Keratinocyte (primary cell): ENCODE results near the gene SAFB. TPM values are rescaled to one million over a fixed set of nuclear protein-coding genes. Genes with fewer than 3 reads are reported as not detected.
A peak's percentile ranks its signal among the peaks of the same experiment; 100 is the strongest.

Experiments
- DNase-seq: peaks from one replicate; pipeline ENCODE4 v3.0.0-alpha.2; 2011; ENCODE audit warnings: low read depth, missing footprints, low spot score
- FAIRE-seq: peaks from 2 replicates; lab custom pipeline; 2011; peaks lifted over from hg19 to GRCh38; lab: Jason Lieb, UNC
- H2AFZ ChIP-seq: 2 replicates; pipeline ENCODE4 v1.6.0; 2012; ENCODE audit warnings: low read length, control low read depth, inconsistent platforms; ENCODE audit not compliant: control insufficient read depth
- H3K27ac ChIP-seq: 2 replicates; pipeline ENCODE4 v1.5.1; 2011; ENCODE audit warnings: low read length; ENCODE audit not compliant: control insufficient read depth, insufficient read depth
- H3K27me3 ChIP-seq: 3 replicates; pipeline ENCODE4 v1.6.0; 2011; ENCODE audit warnings: low read length; ENCODE audit not compliant: control insufficient read depth, insufficient read depth; ENCODE audit errors: extremely low read depth
- H3K36me3 ChIP-seq, 2 experiments: 2 replicates in 1 of 2; 3 replicates in 1 of 2; pipeline ENCODE4 v1.5.1; 2011; ENCODE audit warnings: low read length in 2 of 2, mild to moderate bottlenecking in 1 of 2; ENCODE audit not compliant: control insufficient read depth in 2 of 2, insufficient read depth in 2 of 2; ENCODE audit errors: extremely low read depth in 1 of 2
- H3K4me1 ChIP-seq: 3 replicates; pipeline ENCODE4 v1.5.1; 2011; ENCODE audit warnings: low read length; ENCODE audit not compliant: control insufficient read depth, insufficient read depth; ENCODE audit errors: extremely low read depth
- H3K4me2 ChIP-seq: 3 replicates; pipeline ENCODE4 v1.6.0; 2011; ENCODE audit warnings: low read depth, low read length; ENCODE audit not compliant: control insufficient read depth, insufficient read depth; ENCODE audit errors: extremely low read depth
- H3K4me3 ChIP-seq, 3 experiments: fragments of 200-600 bp in 1 of 3; sonication (generic) in 1 of 3; 2 replicates in 2 of 3; 3 replicates in 1 of 3; pipeline ENCODE4 v1.5.1; 2011 to 2016; ENCODE audit warnings: low read length in 3 of 3, mild to moderate bottlenecking in 3 of 3, control low read depth in 2 of 3, inconsistent platforms in 1 of 3, low read depth in 1 of 3, mixed read lengths in 1 of 3, mixed run types in 1 of 3, moderate library complexity in 1 of 3; ENCODE audit not compliant: control insufficient read depth in 2 of 3, insufficient read depth in 2 of 3; ENCODE audit errors: extremely low read depth in 1 of 3
- H3K79me2 ChIP-seq: 2 replicates; pipeline ENCODE4 v1.6.0; 2012; ENCODE audit warnings: low read length; ENCODE audit not compliant: control insufficient read depth, insufficient read depth
- H3K9ac ChIP-seq: 3 replicates; pipeline ENCODE4 v1.6.0; 2011; ENCODE audit warnings: low read length; ENCODE audit not compliant: control insufficient read depth, insufficient read depth; ENCODE audit errors: extremely low read depth
- H3K9me1 ChIP-seq: 3 replicates; pipeline ENCODE4 v1.6.0; 2011; ENCODE audit warnings: low read length; ENCODE audit not compliant: control insufficient read depth, insufficient read depth; ENCODE audit errors: extremely low read depth
- H3K9me3 ChIP-seq: 2 replicates; pipeline ENCODE4 v1.5.1; 2012; ENCODE audit warnings: low read depth, low read length; ENCODE audit not compliant: control insufficient read depth
- H4K20me1 ChIP-seq: 3 replicates; pipeline ENCODE4 v1.6.0; 2011; ENCODE audit warnings: low read length; ENCODE audit not compliant: control insufficient read depth, insufficient read depth; ENCODE audit errors: extremely low read depth
- CTCF ChIP-seq, 3 experiments: IDR thresholded peaks in 1 of 3; conservative IDR thresholded peaks in 1 of 3; optimal IDR thresholded peaks in 1 of 3; 2 replicates in 2 of 3; 3 replicates in 1 of 3; pipeline versions ENCODE3 to v1.5.1; 2011; ENCODE audit warnings: low read length in 3 of 3, mild to moderate bottlenecking in 3 of 3, moderate library complexity in 2 of 3, control low read depth in 1 of 3, inconsistent platforms in 1 of 3; ENCODE audit not compliant: insufficient read depth in 2 of 3; ENCODE audit errors: extremely low read depth in 1 of 3
- EZH2 ChIP-seq: IDR thresholded peaks from one replicate; pipeline ENCODE4 v1.6.1; 2012; ENCODE audit warnings: inconsistent platforms, mild to moderate bottlenecking, low read length, moderate library complexity
- dilution Hi-C: fragments of 300-500 bp; cut with MboI; formaldehyde crosslinking; loops from one replicate; pipeline ENCODE4 v1.7.0; 2020; ENCODE audit warnings: low sequenced_read_pairs; ENCODE audit not compliant: extremely low pct_ligation_motif_present
- polyA plus RNA-seq, 5 experiments: library from polyadenylated mRNA; depleted of rRNA in 3 of 5; stranded (reverse) in 3 of 5; stranded (forward) in 1 of 5; unstranded in 1 of 5; fragments of >200 nt; gene quantifications; 1 replicate in 1 of 5; 2 replicates in 3 of 5; 3 replicates in 1 of 5; pipeline versions ENCODE4 v1.2.1 to v1.2.3, GENCODE V29; 2011 to 2012; ENCODE audit warnings: missing spikeins in 2 of 5, low read depth in 1 of 5, low replicate concordance in 1 of 5

The SAFB gene
- polyA plus RNA-seq, 1 donor (not counting 4 experiments of a cell fraction or from before 2014, with no cell fraction given) = 34.0 TPM

GRCh38 chr19:5619946-5620345, 2.9 kb upstream of the SAFB start:
- H3K9me1 ChIP-seq = peaks cover 2% of the 10 kb centered on the region
- DNase-seq (no peak), FAIRE-seq (no peak)
- peaks cover 6% of the 10 kb centered on the region for H4K20me1 ChIP-seq
- H3K4me3 ChIP-seq = no peak overlapping the region
- peaks cover 80% of the 10 kb centered on the region for H3K79me2 ChIP-seq
- dilution Hi-C loops = no loop called here
- no peak overlapping the region for H2AFZ ChIP-seq
- H3K9ac ChIP-seq = no peak overlapping the region
- TF ChIP-seq EZH2 (no peak), CTCF (optimal IDR thresholded peaks at IDR 0.05 in 1 of 3, IDR thresholded peaks at IDR 0.05 in 1 of 3, conservative IDR thresholded peaks at IDR 0.05 in 1 of 3; ENCODE audit: extremely low read depth in 1 of 3, insufficient read depth in 2 of 3, low read length in 3 of 3) (no peak)
- H3K27me3 ChIP-seq = no peaks in the 10 kb centered on the region
- no peaks in the 10 kb centered on the region for H3K9me3 ChIP-seq
- no peak overlapping the region for H3K4me2 ChIP-seq
- peaks cover 10 to 40% of the 10 kb centered on the region in 2 experiments for H3K36me3 ChIP-seq
- H3K4me1 ChIP-seq = peaks cover 13% of the 10 kb centered on the region
- H3K27ac ChIP-seq = no peak overlapping the region

DNA sequence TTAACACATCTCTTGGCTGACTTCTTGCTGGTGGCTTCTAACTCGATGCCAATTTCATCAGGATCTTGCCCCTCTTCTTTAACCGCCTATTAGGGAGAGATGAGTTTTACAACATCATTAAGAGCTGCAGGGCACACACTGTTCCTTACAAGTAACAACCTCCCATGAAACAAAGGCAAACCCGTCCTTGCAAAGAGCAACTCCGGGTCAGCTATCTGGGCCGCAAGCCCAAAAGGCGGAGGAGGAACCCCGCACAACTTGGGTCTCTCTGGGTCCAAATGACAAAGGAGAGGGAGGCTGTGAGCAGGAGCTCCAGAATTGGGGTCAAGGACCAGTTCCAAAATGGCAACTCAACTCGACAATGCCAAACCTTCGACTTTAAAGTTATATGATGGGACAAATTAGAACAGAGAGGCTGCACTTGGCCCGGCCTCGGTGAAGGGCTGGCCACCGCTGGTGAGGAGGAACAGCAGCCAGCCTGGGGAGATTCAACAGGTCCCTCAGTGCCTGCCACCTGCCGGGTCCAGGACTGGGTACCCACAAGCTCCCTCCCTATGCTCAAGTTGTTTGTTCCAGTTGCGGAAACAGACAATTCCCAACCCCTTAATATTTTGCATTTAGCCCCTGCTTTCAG, 1.5 kb upstream of the SAFB start:
- H3K36me3 ChIP-seq = peaks cover 11 to 43% of the 10 kb centered on the region in 2 experiments
- H3K4me2 ChIP-seq = peak overlapping the region; percentile 96
- H2AFZ ChIP-seq = no peak overlapping the region
- H3K27me3 ChIP-seq = no peaks in the 10 kb centered on the region
- dilution Hi-C loops = no loop called here
- H4K20me1 ChIP-seq = peaks cover 15% of the 10 kb centered on the region
- H3K4me1 ChIP-seq = peaks cover 22% of the 10 kb centered on the region
- H3K9me3 ChIP-seq = no peaks in the 10 kb centered on the region
- H3K9ac ChIP-seq = peak overlapping the region; percentile 97
- H3K9me1 ChIP-seq = peaks cover 2% of the 10 kb centered on the region
- TF ChIP-seq CTCF (optimal IDR thresholded peaks at IDR 0.05 in 1 of 3, IDR thresholded peaks at IDR 0.05 in 1 of 3, conservative IDR thresholded peaks at IDR 0.05 in 1 of 3; ENCODE audit: extremely low read depth in 1 of 3, insufficient read depth in 2 of 3, low read length in 3 of 3) (no peak), EZH2 (no peak)
- DNase-seq (no peak), FAIRE-seq (no peak)
- H3K79me2 ChIP-seq = peaks cover 90% of the 10 kb centered on the region
- peak overlapping the region; percentile 71 to 95 (median 88) for H3K4me3 ChIP-seq
- H3K27ac ChIP-seq = peak overlapping the region; percentile 36
